ENCODE data around the gene TBC1D5. TPM values are rescaled to one million over a fixed set of nuclear protein-coding genes. Genes with fewer than 3 reads are reported as not detected.

The TBC1D5 gene
- total RNA-seq, 1 donor from 2014 or later, result 108 TPM

DNA sequence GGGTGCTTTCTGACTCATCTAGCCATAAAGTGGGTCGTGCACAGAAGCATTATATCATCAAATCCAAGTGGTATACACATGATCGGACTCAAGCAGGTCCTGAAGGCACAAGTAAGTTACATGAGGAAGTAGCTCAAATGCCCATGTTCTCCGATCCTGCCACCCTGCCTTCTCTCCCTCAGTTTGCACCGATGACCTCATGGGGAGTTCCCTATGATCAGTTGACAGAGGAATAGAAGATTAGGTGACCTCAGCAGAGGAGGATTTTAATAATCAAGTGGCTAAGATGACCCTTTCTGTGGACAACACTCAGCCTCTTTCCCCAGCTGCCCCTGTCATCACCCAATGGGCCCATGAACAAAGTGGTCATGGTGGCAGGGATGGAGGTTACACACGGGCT, 149.5 kb downstream of the TBC1D5 start:
- no peak overlapping the region for H3K4me3 ChIP-seq
- H3K27ac ChIP-seq, result no peak overlapping the region
- TF ChIP-seq EZH2phosphoT487 (IDR thresholded peaks at IDR 0.05) (no peak), EZH2 (IDR thresholded peaks at IDR 0.05) (no peak)
- TF ChIP-seq, protein P1, sequence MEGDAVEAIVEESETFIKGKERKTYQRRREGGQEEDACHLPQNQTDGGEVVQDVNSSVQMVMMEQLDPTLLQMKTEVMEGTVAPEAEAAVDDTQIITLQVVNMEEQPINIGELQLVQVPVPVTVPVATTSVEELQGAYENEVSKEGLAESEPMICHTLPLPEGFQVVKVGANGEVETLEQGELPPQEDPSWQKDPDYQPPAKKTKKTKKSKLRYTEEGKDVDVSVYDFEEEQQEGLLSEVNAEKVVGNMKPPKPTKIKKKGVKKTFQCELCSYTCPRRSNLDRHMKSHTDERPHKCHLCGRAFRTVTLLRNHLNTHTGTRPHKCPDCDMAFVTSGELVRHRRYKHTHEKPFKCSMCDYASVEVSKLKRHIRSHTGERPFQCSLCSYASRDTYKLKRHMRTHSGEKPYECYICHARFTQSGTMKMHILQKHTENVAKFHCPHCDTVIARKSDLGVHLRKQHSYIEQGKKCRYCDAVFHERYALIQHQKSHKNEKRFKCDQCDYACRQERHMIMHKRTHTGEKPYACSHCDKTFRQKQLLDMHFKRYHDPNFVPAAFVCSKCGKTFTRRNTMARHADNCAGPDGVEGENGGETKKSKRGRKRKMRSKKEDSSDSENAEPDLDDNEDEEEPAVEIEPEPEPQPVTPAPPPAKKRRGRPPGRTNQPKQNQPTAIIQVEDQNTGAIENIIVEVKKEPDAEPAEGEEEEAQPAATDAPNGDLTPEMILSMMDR (IDR thresholded peaks at IDR 0.05), result no peak
- no peaks in the 10 kb centered on the region for H3K36me3 ChIP-seq
- Mint-ChIP-seq H3K36me3 (peaks cover 26% of the 10 kb centered on the region), H3K4me3 (no peak overlapping the region), H3K27ac (no peak overlapping the region), H3K9me3 (peaks cover 33% of the 10 kb centered on the region), H3K27me3 (ENCODE audit: insufficient read depth, low read depth) (no peaks in the 10 kb centered on the region), H3K4me1 (no peaks in the 10 kb centered on the region)
- no peaks in the 10 kb centered on the region for H3K9me3 ChIP-seq (ENCODE audit: low read depth)
- no peaks in the 10 kb centered on the region for H4K20me1 ChIP-seq (ENCODE audit: low read depth)
- H3K4me1 ChIP-seq, result no peaks in the 10 kb centered on the region
- no peak overlapping the region for H2AFZ ChIP-seq (replicated peaks)
- no peak overlapping the region for H3K4me2 ChIP-seq
- H3K79me2 ChIP-seq (ENCODE audit: low read depth), result no peaks in the 10 kb centered on the region
- H3F3A ChIP-seq (ENCODE audit: low read depth), result no peaks in the 10 kb centered on the region
- DNase-seq (ENCODE audit: low spot score), result no peak
- no peaks in the 10 kb centered on the region for H3K27me3 ChIP-seq
- no peak overlapping the region for H3K9ac ChIP-seq

DNA sequence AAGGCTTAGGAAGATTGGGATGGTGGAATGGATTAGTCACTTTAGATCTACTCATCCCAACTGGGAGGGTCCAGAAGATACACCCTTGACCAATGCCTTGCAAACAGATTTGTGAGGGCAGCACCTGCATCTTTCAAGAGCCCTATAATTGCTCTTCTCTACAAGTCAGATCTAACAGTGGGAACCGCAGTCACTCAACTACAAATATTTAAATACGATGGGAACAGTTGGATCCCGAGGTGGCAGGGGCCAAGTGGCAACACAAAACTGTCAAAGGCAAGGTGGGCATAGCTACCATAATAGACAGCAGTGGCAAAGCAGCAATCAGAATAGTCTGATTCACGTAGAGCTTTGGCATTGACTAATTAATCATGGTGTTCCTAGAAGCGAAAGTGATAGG, 152.0 kb downstream of the TBC1D5 start:
- Histone ChIP-seq H3K79me2 (ENCODE audit: low read depth) (peaks cover 5% of the 10 kb centered on the region), H3K36me3 (no peaks in the 10 kb centered on the region), H3K9ac (no peak overlapping the region), H2AFZ (replicated peaks) (no peak overlapping the region), H3K4me1 (peaks cover 20% of the 10 kb centered on the region), H3F3A (ENCODE audit: low read depth) (peaks cover 14% of the 10 kb centered on the region), H4K20me1 (ENCODE audit: low read depth) (no peaks in the 10 kb centered on the region), H3K4me3 (no peak overlapping the region), H3K4me2 (no peak overlapping the region), H3K27ac (no peak overlapping the region), H3K9me3 (ENCODE audit: low read depth) (no peaks in the 10 kb centered on the region), H3K27me3 (no peaks in the 10 kb centered on the region)
- Mint-ChIP-seq H3K4me3 (no peak overlapping the region), H3K27me3 (ENCODE audit: insufficient read depth, low read depth) (no peaks in the 10 kb centered on the region), H3K36me3 (peaks cover 24% of the 10 kb centered on the region), H3K27ac (no peak overlapping the region), H3K9me3 (peaks cover 33% of the 10 kb centered on the region), H3K4me1 (peaks cover 10% of the 10 kb centered on the region)
- no peak for DNase-seq (ENCODE audit: low spot score)
- TF ChIP-seq EZH2phosphoT487 (IDR thresholded peaks at IDR 0.05) (no peak), EZH2 (IDR thresholded peaks at IDR 0.05) (no peak)

DNA sequence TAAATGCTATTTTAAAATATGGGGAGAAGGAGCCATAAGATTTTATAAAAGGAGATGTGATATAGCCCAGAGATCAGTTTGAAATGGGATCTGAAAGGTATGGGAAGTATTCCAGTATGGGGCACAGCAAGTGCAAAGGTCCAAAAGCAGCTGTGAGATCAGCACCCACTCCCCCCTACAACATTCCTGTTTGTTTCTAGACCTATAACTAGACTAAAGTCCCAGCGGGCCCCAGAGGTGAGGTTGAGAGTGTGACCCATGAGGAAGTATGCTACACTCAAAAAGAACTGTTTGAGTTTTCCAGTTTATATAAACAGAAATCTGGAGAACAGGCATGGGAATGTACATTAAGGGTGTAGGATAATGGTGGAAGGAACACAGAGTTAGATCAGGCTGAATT, 152.5 kb downstream of the TBC1D5 start:
- Histone ChIP-seq H3K4me2 (no peak overlapping the region), H3K4me1 (peaks cover 20% of the 10 kb centered on the region), H3K27me3 (no peaks in the 10 kb centered on the region), H2AFZ (replicated peaks) (no peak overlapping the region), H3K79me2 (ENCODE audit: low read depth) (peaks cover 5% of the 10 kb centered on the region), H3F3A (ENCODE audit: low read depth) (peaks cover 18% of the 10 kb centered on the region), H3K36me3 (no peaks in the 10 kb centered on the region), H4K20me1 (ENCODE audit: low read depth) (no peaks in the 10 kb centered on the region), H3K4me3 (no peak overlapping the region), H3K27ac (no peak overlapping the region), H3K9me3 (ENCODE audit: low read depth) (no peaks in the 10 kb centered on the region), H3K9ac (no peak overlapping the region)
- no peak for DNase-seq (ENCODE audit: low spot score)
- TF ChIP-seq, protein P1 (IDR thresholded peaks at IDR 0.05), result no peak
- no peak for TF ChIP-seq EZH2phosphoT487 (IDR thresholded peaks at IDR 0.05)
- no peak for TF ChIP-seq EZH2 (IDR thresholded peaks at IDR 0.05)
- Mint-ChIP-seq H3K4me1 (peaks cover 15% of the 10 kb centered on the region), H3K27ac (no peak overlapping the region), H3K9me3 (peaks cover 33% of the 10 kb centered on the region), H3K4me3 (no peak overlapping the region), H3K27me3 (ENCODE audit: insufficient read depth, low read depth) (no peaks in the 10 kb centered on the region), H3K36me3 (peaks cover 22% of the 10 kb centered on the region)

DNA sequence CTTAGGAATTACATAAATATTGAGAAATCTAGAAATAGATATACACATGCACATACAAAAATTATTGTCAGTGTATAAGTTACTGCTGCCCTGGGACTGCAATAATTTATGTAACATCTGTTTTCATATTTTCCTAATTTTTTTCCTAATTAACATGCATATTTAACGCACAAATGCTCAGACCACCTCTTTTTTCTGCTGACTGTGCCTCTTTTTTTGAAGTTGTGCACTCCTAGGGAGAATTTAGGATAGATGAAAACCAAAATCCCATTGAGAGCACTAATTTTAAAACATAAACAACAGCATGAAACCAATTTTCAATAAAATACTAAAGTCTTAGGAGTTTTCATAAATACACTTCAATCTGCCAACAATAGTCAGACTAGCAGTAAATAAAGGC, 154.0 kb downstream of the TBC1D5 start:
- no peak overlapping the region for H3K4me3 ChIP-seq
- H3K79me2 ChIP-seq (ENCODE audit: low read depth), result peaks cover 5% of the 10 kb centered on the region
- no peak overlapping the region for H3K27ac ChIP-seq
- peaks cover 20% of the 10 kb centered on the region for H3K4me1 ChIP-seq
- H4K20me1 ChIP-seq (ENCODE audit: low read depth), result no peaks in the 10 kb centered on the region
- H3K9me3 ChIP-seq (ENCODE audit: low read depth), result no peaks in the 10 kb centered on the region
- no peak overlapping the region for H2AFZ ChIP-seq (replicated peaks)
- H3K9ac ChIP-seq, result no peak overlapping the region
- H3F3A ChIP-seq (ENCODE audit: low read depth), result peaks cover 18% of the 10 kb centered on the region
- Mint-ChIP-seq H3K4me3 (no peak overlapping the region), H3K4me1 (peaks cover 15% of the 10 kb centered on the region), H3K27me3 (ENCODE audit: insufficient read depth, low read depth) (no peaks in the 10 kb centered on the region), H3K36me3 (peaks cover 20% of the 10 kb centered on the region), H3K27ac (no peak overlapping the region), H3K9me3 (peaks cover 27% of the 10 kb centered on the region)
- DNase-seq (ENCODE audit: low spot score), result no peak
- no peaks in the 10 kb centered on the region for H3K36me3 ChIP-seq
- no peak overlapping the region for H3K4me2 ChIP-seq
- H3K27me3 ChIP-seq, result no peaks in the 10 kb centered on the region
- TF ChIP-seq EZH2phosphoT487 (IDR thresholded peaks at IDR 0.05), result no peak
- TF ChIP-seq, protein P1 (IDR thresholded peaks at IDR 0.05), result no peak

Data from neural progenitor cell (in vitro differentiated cells).